ENCODE data around the gene SNTG2.

GRCh38 chr2:951224-952006 lies 766 bp downstream of the SNTG2 start:
- TF ChIP-seq POLR2A (IDR thresholded peaks at IDR 0.05) (no peak), CTCF (IDR thresholded peaks at IDR 0.05) (no peak)
